Thymus (tissue), 11 donors: ENCODE measurements around the gene IGSF9B. TPM values are rescaled to one million over a fixed set of nuclear protein-coding genes. Genes with fewer than 3 reads are reported as not detected.

ENCODE experiments used
- DNase-seq, 9 donors: peaks; one replicate each; pipeline ENCODE4 v3.0.0-alpha.2; 2013; ENCODE audit warnings: low spot score in 9 of 9, low read depth in 6 of 9, missing footprints in 1 of 9
- H3K27ac ChIP-seq, 2 donors: one replicate each; pipeline ENCODE4 v1.5.1; 2013; ENCODE audit warnings: control low read depth in 1 of 2, low read depth in 1 of 2, low read length in 1 of 2, mild to moderate bottlenecking in 1 of 2, moderate library complexity in 1 of 2
- H3K27me3 ChIP-seq, 2 donors: one replicate each; pipeline ENCODE4 v1.5.1; 2013; ENCODE audit warnings: low read length in 1 of 2; ENCODE audit not compliant: control insufficient read depth in 2 of 2, insufficient read depth in 1 of 2
- H3K36me3 ChIP-seq, 2 donors: one replicate each; pipeline ENCODE4 v1.5.1; 2013; ENCODE audit warnings: low read length in 1 of 2, mild to moderate bottlenecking in 1 of 2, moderate library complexity in 1 of 2; ENCODE audit not compliant: control insufficient read depth in 2 of 2, insufficient read depth in 2 of 2
- H3K4me1 ChIP-seq, 2 donors: one replicate each; pipeline ENCODE4 v1.5.1; 2013; ENCODE audit warnings: low read length in 2 of 2; ENCODE audit not compliant: control insufficient read depth in 2 of 2, insufficient read depth in 2 of 2
- H3K4me3 ChIP-seq, 2 donors: one replicate each; pipeline ENCODE4 v1.5.1; 2013; ENCODE audit warnings: low read length in 2 of 2, control low read depth in 1 of 2, mild to moderate bottlenecking in 1 of 2
- H3K9me3 ChIP-seq, 2 donors: one replicate each; pipeline ENCODE4 v1.5.1; 2013; ENCODE audit warnings: low read length in 1 of 2, mild to moderate bottlenecking in 1 of 2; ENCODE audit not compliant: control insufficient read depth in 2 of 2, insufficient read depth in 1 of 2
- WGBS: extraction: QIAGEN DNeasy Blood & Tissue Kit; methylation state at CpG from one replicate; pipeline ENCODE4 v1.1.7; 2013; 5-methylcytosine and 5-hydroxymethylcytosine counted together
- polyA plus RNA-seq: library from polyadenylated mRNA; stranded (reverse); fragments of 200-250 nt; gene quantifications from one replicate; pipeline ENCODE4 v1.2.3, GENCODE V29; 2013
- total RNA-seq: library from RNA; stranded (reverse); fragments of 120-200 nt; gene quantifications from one replicate; pipeline ENCODE4 v1.2.4, GENCODE V29; 2013
- donor health status: healthy.

The IGSF9B gene
- total and polyA plus RNA-seq, 2 donors, result 1.6 to 1.8 TPM

- Histone ChIP-seq H3K9me3 (peaks cover 0 to 5% of the 10 kb centered on the region in 2 donors), H3K27me3 (peaks cover 0 to 61% of the 10 kb centered on the region in 2 donors), H3K36me3 (no peaks in the 10 kb centered on the region), H3K4me3 (no peak overlapping the region), H3K27ac (no peak overlapping the region), H3K4me1 (peaks cover 3 to 47% of the 10 kb centered on the region in 2 donors)
- WGBS, result 85% methylated on average over 20 of the region's 20 CpGs
- no peak for DNase-seq
Observed at GRCh38 chr11:133946051-133946450, 10.7 kb downstream of the IGSF9B start.

- Histone ChIP-seq H3K9me3 (peaks cover 0 to 5% of the 10 kb centered on the region in 2 donors), H3K27ac (no peak overlapping the region), H3K36me3 (no peaks in the 10 kb centered on the region), H3K27me3 (peaks cover 0 to 54% of the 10 kb centered on the region in 2 donors), H3K4me1 (peaks cover 3 to 44% of the 10 kb centered on the region in 2 donors), H3K4me3 (no peak overlapping the region)
- WGBS, result 61% methylated on average over 27 of the region's 27 CpGs
- peak in 2 of 9 donors; percentile 48 to 60 for DNase-seq
Observed at GRCh38 chr11:133945087-133945974, 11.4 kb downstream of the IGSF9B start.

- Histone ChIP-seq H3K9me3 (peaks cover 0 to 10% of the 10 kb centered on the region in 2 donors), H3K27me3 (peaks cover 0 to 42% of the 10 kb centered on the region in 2 donors), H3K27ac (no peak overlapping the region), H3K4me3 (no peak overlapping the region), H3K36me3 (no peaks in the 10 kb centered on the region), H3K4me1 (peaks cover 3 to 44% of the 10 kb centered on the region in 2 donors)
- WGBS, result 87% methylated on average over 12 of the region's 12 CpGs
- DNase-seq, result no peak
Observed at GRCh38 chr11:133943950-133944698, 12.6 kb downstream of the IGSF9B start.

- WGBS, result 94% methylated on average over 7 of the region's 7 CpGs
- H3K27ac ChIP-seq, result no peak overlapping the region
- H3K27me3 ChIP-seq, result peaks cover 0 to 29% of the 10 kb centered on the region in 2 donors
- no peak for DNase-seq
- no peak overlapping the region for H3K4me3 ChIP-seq
- peaks cover 0 to 31% of the 10 kb centered on the region in 2 donors for H3K4me1 ChIP-seq
- no peaks in the 10 kb centered on the region for H3K36me3 ChIP-seq
- H3K9me3 ChIP-seq, result peaks cover 0 to 10% of the 10 kb centered on the region in 2 donors
Observed at GRCh38 chr11:133942577-133942976, 14.2 kb downstream of the IGSF9B start.

- H3K27me3 ChIP-seq, result peaks cover 0 to 19% of the 10 kb centered on the region in 2 donors
- 92% methylated on average over 13 of the region's 13 CpGs for WGBS
- no peaks in the 10 kb centered on the region for H3K36me3 ChIP-seq
- H3K4me3 ChIP-seq, result no peak overlapping the region
- H3K9me3 ChIP-seq, result peaks cover 0 to 5% of the 10 kb centered on the region in 2 donors
- DNase-seq, result no peak
- peaks cover 0 to 20% of the 10 kb centered on the region in 2 donors for H3K4me1 ChIP-seq
- H3K27ac ChIP-seq, result no peak overlapping the region
Observed at GRCh38 chr11:133941546-133941945, 15.2 kb downstream of the IGSF9B start.

- H3K27me3 ChIP-seq, result peaks cover 0 to 8% of the 10 kb centered on the region in 2 donors
- 98% methylated on average over 56 of the region's 56 CpGs for WGBS
- H3K4me1 ChIP-seq, result peaks cover 0 to 9% of the 10 kb centered on the region in 2 donors
- H3K9me3 ChIP-seq, result peaks cover 0 to 5% of the 10 kb centered on the region in 2 donors
- no peaks in the 10 kb centered on the region for H3K36me3 ChIP-seq
- no peak for DNase-seq
- H3K27ac ChIP-seq, result no peak overlapping the region
- no peak overlapping the region for H3K4me3 ChIP-seq
Observed at GRCh38 chr11:133940034-133940433, 16.7 kb downstream of the IGSF9B start.

GRCh38 chr11:133939558-133939957 is 17.2 kb downstream of the IGSF9B start:
- H3K4me3 ChIP-seq, result no peak overlapping the region

GRCh38 chr11:133938166-133938565 is 18.6 kb downstream of the IGSF9B start:
- Histone ChIP-seq H3K27ac (no peak overlapping the region), H3K36me3 (no peaks in the 10 kb centered on the region), H3K9me3 (peaks cover 0 to 5% of the 10 kb centered on the region in 2 donors), H3K27me3 (peaks cover 0 to 3% of the 10 kb centered on the region in 2 donors), H3K4me1 (no peaks in the 10 kb centered on the region), H3K4me3 (no peak overlapping the region)
- no peak for DNase-seq
- 98% methylated on average over 8 of the region's 8 CpGs for WGBS

More at GRCh38 chr11:133939558-133939957, 17.2 kb downstream of the IGSF9B start:
- peaks cover 0 to 4% of the 10 kb centered on the region in 2 donors for H3K4me1 ChIP-seq
- H3K36me3 ChIP-seq, result no peaks in the 10 kb centered on the region
- peaks cover 0 to 5% of the 10 kb centered on the region in 2 donors for H3K9me3 ChIP-seq
- 97% methylated on average over 30 of the region's 30 CpGs for WGBS
- no peak for DNase-seq
- H3K27me3 ChIP-seq, result peaks cover 0 to 5% of the 10 kb centered on the region in 2 donors
- no peak overlapping the region for H3K27ac ChIP-seq

GRCh38 chr11:133937468-133937867 is 19.3 kb downstream of the IGSF9B start:
- H3K9me3 ChIP-seq, result peaks cover 0 to 5% of the 10 kb centered on the region in 2 donors
- 97% methylated on average over 16 of the region's 16 CpGs for WGBS
- no peaks in the 10 kb centered on the region for H3K4me1 ChIP-seq
- H3K4me3 ChIP-seq, result no peak overlapping the region
- peaks cover 0 to 3% of the 10 kb centered on the region in 2 donors for H3K27me3 ChIP-seq
- no peaks in the 10 kb centered on the region for H3K36me3 ChIP-seq
- H3K27ac ChIP-seq, result no peak overlapping the region
- no peak for DNase-seq
